SW480 (cell line): ENCODE measurements around the gene TOR1B.
"Not testable (repeated sequence)": the region's sequence is repeated elsewhere in the genome, so short reads cannot be mapped to it uniquely, and the experiment has no call there.

Experiments
- DNase-seq: peaks from one replicate; pipeline ENCODE4 v3.0.0-alpha.2; 2016; ENCODE audit warnings: low spot score

The TOR1B gene, protein sequence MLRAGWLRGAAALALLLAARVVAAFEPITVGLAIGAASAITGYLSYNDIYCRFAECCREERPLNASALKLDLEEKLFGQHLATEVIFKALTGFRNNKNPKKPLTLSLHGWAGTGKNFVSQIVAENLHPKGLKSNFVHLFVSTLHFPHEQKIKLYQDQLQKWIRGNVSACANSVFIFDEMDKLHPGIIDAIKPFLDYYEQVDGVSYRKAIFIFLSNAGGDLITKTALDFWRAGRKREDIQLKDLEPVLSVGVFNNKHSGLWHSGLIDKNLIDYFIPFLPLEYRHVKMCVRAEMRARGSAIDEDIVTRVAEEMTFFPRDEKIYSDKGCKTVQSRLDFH

DNA sequence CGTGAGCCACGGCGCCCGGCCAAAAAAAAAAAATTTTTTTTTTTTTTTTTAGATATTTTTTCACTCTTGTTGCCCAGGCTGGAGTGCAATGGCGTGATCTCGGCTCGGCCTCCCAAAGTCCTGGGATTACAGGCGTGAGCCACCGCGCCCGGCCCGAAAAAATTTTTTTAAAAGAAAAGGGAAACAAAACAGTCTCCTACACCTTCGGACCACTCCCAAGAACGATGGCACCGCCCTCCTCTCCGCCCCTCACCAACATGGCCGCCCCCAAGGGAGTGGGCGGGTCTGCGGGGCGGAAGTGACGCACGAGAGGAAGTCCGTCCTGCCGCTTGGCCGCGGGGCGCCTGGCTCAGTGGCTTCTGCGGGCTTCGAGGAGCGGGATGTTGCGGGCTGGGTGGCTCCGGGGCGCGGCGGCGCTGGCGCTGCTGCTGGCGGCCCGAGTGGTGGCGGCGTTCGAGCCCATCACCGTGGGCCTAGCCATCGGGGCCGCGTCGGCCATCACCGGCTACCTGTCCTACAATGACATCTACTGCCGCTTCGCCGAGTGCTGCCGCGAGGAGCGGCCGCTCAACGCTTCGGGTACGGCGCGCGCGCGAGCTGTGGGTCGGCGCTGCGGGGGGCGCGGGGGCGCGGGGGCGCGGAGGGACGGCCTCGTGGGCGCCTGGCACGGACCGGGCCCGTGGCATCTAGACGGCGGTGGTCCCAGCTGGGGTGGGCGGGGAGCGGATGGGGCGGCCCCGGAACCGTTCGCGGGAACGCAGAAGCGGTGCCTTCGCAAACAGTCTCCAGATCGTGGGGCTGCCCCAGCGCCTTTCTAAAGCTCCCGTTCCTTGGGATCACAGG is at the start of gene TOR1B:
TSS of gene TOR1B (plus strand) at position 352 of the 843 bp plus-strand sequence. CDS start at position 381, 29 bp downstream.
- DNase-seq = peak; percentile 86

DNA sequence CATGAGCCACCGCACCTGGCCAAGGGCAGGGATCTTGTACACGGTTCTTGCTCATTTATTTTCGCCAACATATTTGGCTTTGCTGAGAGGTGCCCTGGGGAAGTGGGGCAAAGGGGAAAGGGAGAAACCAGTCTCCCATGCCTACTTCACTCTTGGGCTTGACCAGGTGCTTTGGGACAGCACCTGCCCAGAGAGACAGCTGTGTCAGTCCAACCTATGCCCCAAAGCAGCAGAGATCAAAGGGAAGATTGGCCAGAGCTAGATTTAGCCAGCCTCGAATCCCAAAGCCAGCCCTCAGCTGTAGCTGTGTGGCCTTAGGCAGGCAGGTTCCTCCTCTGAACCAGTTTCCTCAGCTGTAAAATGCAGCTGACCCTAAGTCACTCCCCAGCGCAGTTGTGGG is 47.8 kb upstream of the TOR1B start:
- no peak for DNase-seq

GRCh38 chr9:129756191-129756590 is 46.8 kb upstream of the TOR1B start:
- DNase-seq = no peak

GRCh38 chr9:129757045-129757444 is 45.9 kb upstream of the TOR1B start:
- no peak for DNase-seq

- no peak for DNase-seq
Measured at GRCh38 chr9:129759319-129759718, 43.7 kb upstream of the TOR1B start.

DNA sequence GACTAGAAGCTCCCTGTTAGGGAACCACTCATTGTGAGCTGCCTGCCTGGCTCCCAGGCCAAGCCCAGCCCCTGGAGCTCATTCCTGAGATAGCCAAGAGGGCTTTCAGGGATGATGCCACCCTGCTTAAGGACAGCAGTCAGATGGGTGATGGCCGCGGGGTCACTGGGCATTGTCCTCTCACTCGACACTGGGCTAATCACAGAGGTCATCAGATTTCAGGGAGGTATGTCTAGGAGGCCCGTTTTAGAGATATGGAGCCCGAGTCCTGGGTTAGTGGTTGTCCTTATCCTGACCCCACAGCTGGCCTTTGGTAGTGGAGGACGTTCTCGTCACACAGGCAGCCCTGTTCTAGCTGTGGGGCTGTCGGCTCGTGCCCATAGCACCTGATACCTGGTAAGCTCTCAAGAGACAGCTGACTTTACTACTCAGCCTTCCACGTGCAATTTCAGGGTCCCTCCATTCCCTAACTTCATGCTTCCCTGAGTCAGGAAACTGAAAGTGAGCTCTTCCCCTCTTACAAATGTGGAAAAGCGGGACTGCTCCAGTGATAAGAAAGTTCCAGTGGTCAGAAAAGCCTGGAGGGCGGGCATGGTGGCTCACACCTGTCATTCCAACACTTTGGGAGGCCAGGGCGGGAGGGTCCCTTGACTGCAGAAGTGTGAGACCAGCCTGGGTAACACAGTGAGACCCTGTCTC is 43.0 kb upstream of the TOR1B start:
- no peak for DNase-seq

- not testable (repeated sequence) for DNase-seq
Measured at GRCh38 chr9:129760784-129761183, 42.2 kb upstream of the TOR1B start.

GRCh38 chr9:129761293-129761900 is 41.6 kb upstream of the TOR1B start:
- DNase-seq = no peak

DNA sequence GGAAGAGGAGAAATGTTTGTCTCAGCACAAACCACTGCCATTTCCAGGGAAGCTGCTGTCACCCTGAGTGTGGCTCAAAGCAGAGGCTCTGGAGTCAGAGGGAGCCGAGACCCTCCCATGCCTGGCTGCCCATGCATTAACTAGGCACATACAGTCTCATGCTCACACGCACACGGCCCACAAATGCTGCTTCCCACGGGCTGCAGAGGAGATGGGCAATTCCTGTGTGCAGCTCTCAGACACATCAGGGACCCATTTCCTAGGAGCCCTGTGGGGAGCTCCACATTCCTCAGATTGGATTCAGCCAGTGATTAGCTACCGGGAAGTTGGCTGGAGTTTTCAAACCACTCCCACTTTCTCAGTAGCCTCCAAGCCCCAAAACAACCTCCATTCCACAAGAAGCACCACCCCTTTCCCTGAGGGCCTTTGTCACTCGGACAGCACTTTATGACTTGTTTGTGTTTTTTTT is 41.0 kb upstream of the TOR1B start:
- DNase-seq = no peak

DNA sequence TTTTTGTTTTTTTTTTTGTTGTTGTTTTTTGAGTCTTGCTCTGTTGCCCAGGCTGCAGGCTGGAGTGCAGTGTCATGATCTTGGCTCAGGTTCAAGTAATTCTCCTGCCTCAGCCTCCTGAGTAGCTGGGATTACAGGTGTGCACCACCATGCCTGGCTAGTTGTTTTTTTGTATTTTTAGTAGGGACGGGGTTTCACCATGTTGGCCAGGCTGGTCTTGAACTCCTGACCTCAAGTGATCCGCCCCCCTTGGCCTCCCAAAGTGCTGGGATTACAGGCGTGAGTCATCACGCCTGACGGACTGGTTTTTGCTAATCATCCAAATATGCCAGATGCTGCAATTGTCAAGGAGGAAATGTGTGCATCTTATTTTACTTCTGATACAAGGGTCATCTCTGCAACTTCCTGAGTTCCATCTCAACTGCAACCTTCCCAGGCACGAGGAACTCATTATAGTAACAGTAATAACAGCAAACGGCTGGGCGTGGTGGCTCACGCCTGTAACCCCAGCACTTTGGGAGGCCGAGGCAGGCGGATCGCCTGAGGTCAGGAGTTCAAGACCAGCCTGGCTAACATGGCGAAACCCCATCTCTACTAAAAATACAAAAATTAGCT is 40.5 kb upstream of the TOR1B start:
- DNase-seq = not testable (repeated sequence)

GRCh38 chr9:129762985-129763926 is 39.7 kb upstream of the TOR1B start:
- DNase-seq = no peak

DNA sequence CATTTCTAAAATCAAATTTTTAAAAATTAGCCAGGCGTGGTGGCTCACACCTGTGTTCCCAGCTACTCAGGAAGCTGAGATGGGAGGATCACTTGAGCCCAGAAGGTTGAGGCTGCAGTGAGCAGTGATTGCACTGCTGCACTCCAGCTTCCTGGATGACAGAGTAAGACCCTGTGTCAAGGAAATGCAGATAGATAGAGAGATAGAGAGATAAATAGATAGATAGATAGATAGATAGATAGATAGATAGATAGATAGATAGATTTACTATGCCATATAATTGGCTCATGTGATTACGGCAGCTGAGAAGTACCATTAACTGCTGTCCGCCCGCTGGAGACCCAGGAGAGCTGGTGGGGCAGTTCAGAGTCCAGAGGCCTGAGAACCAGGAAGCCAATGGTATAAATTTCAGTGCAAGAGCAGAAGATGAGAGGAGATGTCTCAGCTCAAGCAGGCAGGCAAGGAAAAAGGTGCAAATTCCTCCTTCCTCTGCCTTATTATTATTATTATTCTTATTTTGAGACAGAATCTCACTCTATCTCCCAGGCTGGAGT is 37.1 kb upstream of the TOR1B start:
- no peak for DNase-seq

GRCh38 chr9:129768486-129768885 is 34.5 kb upstream of the TOR1B start:
- DNase-seq = no peak

DNA sequence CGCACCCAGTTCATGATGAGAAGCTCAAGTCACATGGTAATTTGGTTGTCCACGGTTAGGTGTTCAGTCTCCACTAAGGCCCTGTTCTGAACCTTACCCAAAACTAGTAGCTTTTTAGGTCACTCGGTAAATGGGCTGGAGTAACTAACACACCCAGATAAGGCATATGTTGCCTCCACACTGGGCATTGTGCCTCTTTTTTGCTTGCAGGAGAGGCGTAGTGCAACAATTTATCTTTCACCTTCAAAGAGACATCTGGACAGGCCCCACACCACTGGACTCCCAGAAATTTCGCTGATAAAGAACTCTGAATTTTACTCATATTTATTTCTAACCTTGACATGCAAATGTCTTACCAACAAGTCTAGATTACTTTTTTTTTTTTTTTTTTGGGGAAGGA is 33.3 kb upstream of the TOR1B start:
- no peak for DNase-seq

GRCh38 chr9:129770741-129771140 is 32.2 kb upstream of the TOR1B start:
- no peak for DNase-seq

DNA sequence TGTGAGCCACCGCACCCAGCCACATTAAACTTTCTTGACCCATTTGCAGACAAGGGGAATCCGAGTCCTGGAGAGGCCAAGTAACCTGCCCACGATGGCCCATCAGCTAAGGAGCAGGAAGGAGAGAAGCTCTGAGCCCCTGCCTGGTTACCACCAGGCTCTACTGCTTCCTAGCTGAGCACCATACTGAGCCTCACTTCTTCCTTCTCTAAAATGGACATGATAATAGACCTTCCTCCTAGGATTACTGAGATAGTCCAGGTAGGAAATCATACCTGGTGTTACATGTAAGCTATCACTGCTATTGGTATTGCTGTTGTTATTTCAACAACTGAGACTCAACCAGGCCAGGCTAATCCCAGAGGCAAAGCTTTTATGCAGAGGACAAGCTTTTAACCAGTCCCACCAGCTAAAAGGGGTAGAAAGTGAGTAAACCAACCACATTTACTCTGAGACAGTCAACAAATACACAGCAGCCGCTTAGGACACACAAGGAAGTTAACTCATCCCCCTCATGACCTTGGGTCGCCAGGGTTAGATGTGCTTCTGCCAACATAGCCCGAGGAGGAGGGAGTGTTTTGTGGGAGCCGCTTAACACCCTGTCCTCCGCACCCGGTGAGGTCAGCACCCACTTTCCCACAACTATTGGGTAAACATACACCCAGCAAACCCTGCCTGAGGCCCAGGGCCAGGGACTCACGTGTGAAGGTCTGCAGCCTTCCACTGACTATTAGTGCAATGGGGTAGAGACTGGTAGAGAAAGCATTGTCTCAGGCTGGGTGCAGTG is 29.5 kb upstream of the TOR1B start:
- peak; percentile 42 for DNase-seq

GRCh38 chr9:129774791-129775447 is 28.1 kb upstream of the TOR1B start:
- no peak for DNase-seq

DNA sequence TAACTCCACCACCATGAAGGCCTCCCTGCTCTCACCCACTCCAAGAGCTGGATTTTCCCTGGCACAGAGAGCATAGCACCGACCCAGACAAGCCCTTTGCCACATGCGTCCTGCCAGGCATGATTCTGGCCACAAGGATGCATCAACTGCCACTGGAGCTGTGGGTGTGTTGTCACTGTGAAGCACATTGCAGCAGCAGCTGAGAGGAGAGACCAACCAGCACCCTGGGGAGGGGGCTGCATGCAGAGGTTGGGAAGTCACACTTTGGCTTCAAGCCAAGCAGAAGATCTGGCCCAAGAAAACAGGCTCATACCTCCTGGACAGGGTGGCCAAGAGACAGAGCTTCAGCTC is 27.6 kb upstream of the TOR1B start:
- no peak for DNase-seq

DNA sequence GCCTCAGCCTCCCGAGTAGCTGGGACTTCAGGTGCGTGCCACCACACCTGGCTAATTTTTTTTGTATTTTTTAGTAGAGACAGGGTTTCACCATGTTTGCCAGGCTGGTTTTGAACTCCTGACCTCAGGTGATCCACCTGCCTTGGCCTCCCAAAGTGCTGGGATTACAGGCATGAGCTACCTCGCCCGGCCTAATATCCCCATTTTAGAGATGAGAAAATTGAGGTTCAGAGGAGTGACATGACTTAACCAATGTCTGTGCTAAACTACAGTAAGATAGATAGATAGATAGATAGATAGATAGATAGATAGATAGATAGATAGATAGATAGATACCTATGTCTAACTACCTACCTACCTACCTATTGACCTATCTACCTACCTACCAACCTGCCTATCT is 26.9 kb upstream of the TOR1B start:
- DNase-seq = not testable (repeated sequence)
